NCI-H748 treated with DMSO at 0.1 percent for 48 hours (cell line): ENCODE results near the gene FOXP2.
"Not testable (repeated sequence)": the region's sequence is repeated elsewhere in the genome, so short reads cannot be mapped to it uniquely, and the experiment has no call there.

ENCODE experiments used
- DNase-seq: peaks from one replicate; lab custom pipeline; 2025; lab: John Stamatoyannopoulos, UW

Gene FOXP2

GRCh38 chr7:114414156-114415063 lies at the start of gene FOXP2:
TSS of gene FOXP2 (plus strand) at chr7:114414815. CDS start at chr7:114426512, 11,697 bp downstream.
- peak; percentile 88 for DNase-seq

- DNase-seq, result no peak
Measured at GRCh38 chr7:114365791-114366190, 48.8 kb upstream of the FOXP2 start.

- DNase-seq, result no peak
Measured at GRCh38 chr7:114368492-114368891, 46.1 kb upstream of the FOXP2 start.

GRCh38 chr7:114369294-114369693 lies 45.3 kb upstream of the FOXP2 start:
- no peak for DNase-seq

- DNase-seq, result no peak
Measured at GRCh38 chr7:114372619-114373018, 42.0 kb upstream of the FOXP2 start.

DNA sequence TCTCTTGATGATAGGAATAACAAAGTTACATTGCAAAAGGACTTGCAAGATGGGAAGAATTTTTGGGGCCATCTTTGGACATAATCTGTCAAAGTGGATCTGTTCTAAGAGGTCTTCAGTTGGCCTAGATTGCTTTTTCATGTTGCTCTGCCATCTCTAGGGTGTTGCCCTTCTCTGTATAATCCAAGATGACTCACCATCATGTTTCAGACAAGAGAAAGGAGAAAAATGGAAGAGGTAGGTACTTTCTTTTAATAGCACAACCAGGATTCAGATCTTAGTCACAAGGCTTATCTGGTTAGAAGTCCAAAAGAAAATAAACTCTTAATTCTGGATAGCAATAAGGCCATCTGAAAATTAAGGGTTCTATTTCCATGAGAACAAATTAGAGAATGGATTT lies 38.7 kb upstream of the FOXP2 start:
- DNase-seq, result no peak

GRCh38 chr7:114383946-114384345 lies 30.7 kb upstream of the FOXP2 start:
- not testable (repeated sequence) for DNase-seq

- DNase-seq, result not testable (repeated sequence)
Measured at GRCh38 chr7:114384346-114384745, 30.3 kb upstream of the FOXP2 start.

DNA sequence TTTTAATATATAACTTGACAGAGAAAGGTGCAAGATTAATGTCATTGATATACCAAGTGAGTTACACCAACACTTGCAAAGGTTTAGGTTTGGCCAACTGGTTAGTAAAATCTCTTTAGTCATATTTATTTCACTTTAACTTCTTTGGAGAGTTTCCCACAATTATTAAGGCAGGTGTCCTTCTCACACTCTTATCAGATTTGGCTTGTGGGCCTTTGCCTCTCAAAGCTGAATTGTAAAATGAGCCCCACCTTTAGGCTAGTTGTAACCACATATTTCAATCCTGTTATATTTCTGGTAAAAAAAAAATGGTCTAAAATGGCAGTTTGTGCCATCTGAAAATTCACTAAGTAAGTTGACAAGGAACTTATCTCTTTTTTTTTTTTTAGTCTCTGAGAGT lies 26.6 kb upstream of the FOXP2 start:
- no peak for DNase-seq

GRCh38 chr7:114392686-114393085 lies 21.9 kb upstream of the FOXP2 start:
- DNase-seq, result no peak

- no peak for DNase-seq
Measured at GRCh38 chr7:114402876-114403635, 11.6 kb upstream of the FOXP2 start.

DNA sequence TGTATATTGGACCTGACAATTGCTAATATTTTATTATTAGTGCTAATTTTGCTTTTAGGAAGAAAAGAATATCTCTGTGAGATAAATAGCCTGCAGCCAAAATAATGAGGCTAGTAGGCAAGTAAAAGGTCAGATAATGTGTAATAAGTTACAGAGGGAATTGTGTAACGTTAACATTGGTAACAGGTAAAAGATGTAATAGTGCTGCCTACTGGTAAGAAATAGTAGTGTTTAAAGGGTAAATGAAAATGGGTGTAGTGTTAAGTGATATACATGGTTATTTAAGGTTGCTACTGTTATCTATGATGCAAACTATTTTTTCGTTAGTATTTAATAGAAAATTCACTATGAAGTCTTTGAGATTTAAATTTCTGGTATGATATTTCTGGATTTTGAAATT lies 9.2 kb upstream of the FOXP2 start:
- peak; percentile 79 for DNase-seq

DNA sequence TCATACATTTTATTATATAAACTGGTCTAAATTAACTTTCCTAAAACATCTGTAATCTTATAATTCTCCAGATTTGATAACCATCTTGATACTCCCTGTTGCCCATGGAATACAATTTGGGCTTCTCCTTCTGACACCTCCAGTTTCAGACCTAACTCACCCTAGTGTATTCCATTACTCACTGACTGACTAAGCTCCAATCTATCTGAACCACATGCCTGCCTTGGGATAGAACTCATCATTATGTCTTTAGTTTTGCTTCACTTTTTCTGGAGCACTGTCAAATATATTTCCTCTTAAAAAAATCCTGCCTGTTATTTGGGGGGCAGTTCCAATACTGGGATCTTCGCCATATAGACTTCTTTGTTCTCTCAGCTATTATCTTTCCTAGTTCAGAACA lies 4.9 kb upstream of the FOXP2 start:
- no peak for DNase-seq

GRCh38 chr7:114412548-114412947 lies 2.1 kb upstream of the FOXP2 start:
- peak; percentile 90 for DNase-seq

DNA sequence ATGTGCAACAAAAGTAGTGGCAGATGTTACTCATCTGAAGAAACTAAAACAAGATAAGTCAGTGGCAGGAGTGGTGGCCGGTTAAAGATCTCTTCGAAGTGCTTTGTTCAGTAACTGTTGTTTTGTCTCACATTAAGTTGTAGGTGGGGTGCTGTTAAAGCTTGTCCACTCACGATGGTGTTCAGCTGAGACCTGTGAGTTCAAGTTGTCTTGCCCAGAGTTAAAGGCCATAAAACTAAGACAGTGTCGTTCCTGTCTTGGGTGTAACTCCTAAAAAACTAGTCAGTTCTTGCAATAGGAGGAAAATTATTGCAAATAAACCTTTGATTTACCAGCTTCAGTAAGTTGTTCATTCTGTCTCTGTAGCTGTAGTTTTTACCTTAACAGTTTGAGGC lies 857 bp upstream of the FOXP2 start:
- DNase-seq, result peak; percentile 53

GRCh38 chr7:114415064-114415989 lies 712 bp downstream of the FOXP2 start:
- peak; percentile 47 for DNase-seq

DNA sequence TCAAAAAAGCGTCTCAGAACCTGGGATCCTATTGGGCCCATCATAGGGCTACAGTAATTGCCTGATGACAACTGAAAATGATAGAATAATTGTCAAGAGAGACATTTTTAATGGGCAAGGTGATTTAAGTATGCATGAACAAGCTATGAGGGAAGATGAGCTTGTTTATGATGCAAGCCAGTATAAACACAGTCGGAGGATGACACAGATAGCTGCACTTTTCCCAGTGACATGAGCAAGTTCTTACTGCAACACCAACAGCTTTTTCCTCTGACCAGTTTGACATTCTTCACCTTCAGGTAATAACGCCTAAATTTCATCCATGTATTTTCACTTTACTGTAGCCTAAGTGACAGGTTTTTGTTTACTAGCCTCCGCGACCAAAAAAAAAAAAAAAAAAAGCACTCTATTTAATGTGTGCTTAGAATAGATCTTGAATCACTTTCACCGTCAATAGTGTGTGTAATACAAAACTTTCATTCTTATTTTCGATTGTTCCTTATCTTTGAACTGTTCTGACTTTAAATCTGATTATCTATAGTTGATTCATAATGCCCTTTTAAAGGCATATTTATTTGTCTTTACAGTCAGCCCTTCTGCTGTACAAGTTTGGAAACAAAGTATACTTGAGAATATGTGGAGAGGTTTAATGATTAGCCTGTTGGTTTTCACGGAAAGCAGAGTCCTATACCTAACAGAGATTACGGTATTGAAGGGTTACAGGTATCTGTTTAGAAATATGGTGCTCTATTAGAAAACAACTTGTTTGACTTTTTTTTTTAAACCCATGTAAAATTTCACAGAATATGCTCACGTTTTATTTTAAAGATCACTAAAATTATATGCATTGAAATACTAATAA lies 1.7 kb downstream of the FOXP2 start:
- DNase-seq, result peak; percentile 39

GRCh38 chr7:114417290-114417689 lies 2.7 kb downstream of the FOXP2 start:
- DNase-seq, result no peak

DNA sequence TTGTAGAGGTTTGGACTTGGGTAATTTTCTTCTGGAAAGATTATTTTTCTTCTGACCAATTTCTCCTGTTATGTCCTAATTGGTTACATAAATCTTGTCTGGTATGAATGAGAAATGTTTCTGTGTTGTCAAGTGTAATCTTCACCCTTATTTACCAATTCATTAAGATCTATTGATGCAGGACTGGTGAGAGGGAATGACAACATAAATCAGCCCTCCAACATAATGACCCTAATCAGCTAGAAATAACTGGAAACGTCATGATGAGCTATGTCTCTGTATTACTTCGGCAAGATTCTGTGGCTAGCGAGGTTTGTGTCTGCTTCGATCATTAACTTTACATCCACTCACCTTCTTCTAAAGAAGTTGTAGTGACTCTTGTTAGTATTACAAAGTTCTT lies 3.5 kb downstream of the FOXP2 start:
- peak; percentile 88 for DNase-seq

DNA sequence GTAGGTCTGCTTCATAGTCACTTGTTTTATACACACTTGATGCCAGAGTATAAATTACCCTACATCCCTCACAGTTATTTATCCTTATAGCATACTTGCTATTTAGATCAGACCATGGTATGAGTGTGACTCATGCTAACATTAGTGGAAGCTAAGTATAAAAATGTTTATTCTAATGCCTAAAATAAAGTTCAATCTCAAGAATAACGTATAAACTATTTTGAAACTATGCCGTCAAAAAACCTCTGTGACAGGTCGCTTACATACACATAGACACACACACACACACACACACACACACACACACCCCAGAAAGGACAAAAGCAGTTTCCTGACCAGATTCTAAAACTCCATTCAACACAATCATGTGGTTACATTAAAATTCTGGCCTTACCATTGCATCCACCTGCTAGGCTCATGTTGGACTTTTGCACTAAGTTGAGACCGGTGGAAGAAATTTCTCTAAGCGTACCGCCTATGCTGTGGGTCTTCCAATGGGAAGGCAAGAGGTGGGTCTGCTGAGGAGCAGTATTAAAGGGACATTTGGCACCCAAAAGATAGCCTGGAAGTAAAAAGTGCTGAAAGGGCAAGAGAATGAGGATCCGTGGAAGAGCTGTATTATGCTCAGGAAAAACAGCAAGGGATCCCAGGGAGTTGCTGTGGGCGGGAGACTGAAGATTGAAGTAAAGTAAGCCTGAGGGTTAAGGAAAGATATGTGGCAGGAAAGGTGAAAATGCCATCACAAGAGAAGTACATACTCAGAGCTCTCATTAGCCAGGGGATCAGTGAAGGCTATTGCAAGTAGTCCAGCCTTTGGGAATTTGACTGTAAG lies 5.0 kb downstream of the FOXP2 start:
- DNase-seq, result no peak
